Gastroesophageal sphincter (tissue), 4 donors: Measurements from ENCODE around the gene HLA-DQA1. TPM values are rescaled to one million over a fixed set of nuclear protein-coding genes. Genes with fewer than 3 reads are reported as not detected.

Experiments used
- ATAC-seq: fragments of 150-250 bp; one replicate; pipeline ENCODE4 v1.9.1; 2016; ENCODE audit warnings: mild to moderate bottlenecking, moderate library complexity
- H3K27ac ChIP-seq, 4 donors: fragments of 200-600 bp; sonication (generic) in 3 of 4; 1 replicate in 3 of 4; 2 replicates in 1 of 4; pipeline ENCODE4 v1.5.1; 2016 to 2019
- H3K27me3 ChIP-seq: fragments of 200-600 bp; sonication (generic); one replicate; pipeline ENCODE4 v1.5.1; 2019
- H3K36me3 ChIP-seq, 2 donors: fragments of 200-600 bp; sonication (generic); one replicate each; pipeline ENCODE4 v1.5.1; 2019; ENCODE audit warnings: control low read depth in 1 of 2
- H3K4me1 ChIP-seq, 3 donors: fragments of 200-600 bp; sonication (generic); 1 replicate in 2 of 3; 2 replicates in 1 of 3; pipeline ENCODE4 v1.5.1; 2016 to 2019; ENCODE audit warnings: control low read depth in 2 of 3
- H3K4me3 ChIP-seq, 2 donors: fragments of 200-600 bp; sonication (generic); one replicate each; pipeline ENCODE4 v1.5.1; 2019; ENCODE audit warnings: mild to moderate bottlenecking in 1 of 2, moderate library complexity in 1 of 2
- H3K9me3 ChIP-seq, 3 donors: fragments of 200-600 bp; sonication (generic); one replicate each; pipeline ENCODE4 v1.5.1; 2017 to 2019; ENCODE audit warnings: control low read depth in 2 of 3
- CTCF ChIP-seq, 4 experiments: fragments of 200-600 bp in 2 of 4; fragments of 450-650 bp in 2 of 4; sonication (generic) in 1 of 4; IDR thresholded peaks; one replicate each; pipeline ENCODE4 v1.5.1; 2017 to 2019; ENCODE audit warnings: antibody characterized with exemption in 4 of 4, mild to moderate bottlenecking in 2 of 4, moderate library complexity in 2 of 4
- EP300 ChIP-seq: sonication (generic); formaldehyde crosslinking; IDR thresholded peaks from one replicate; pipeline ENCODE4 v1.6.1; 2017; ENCODE audit warnings: antibody characterized with exemption, mild to moderate bottlenecking
- POLR2A ChIP-seq, 2 donors: fragments of 450-650 bp; IDR thresholded peaks; one replicate each; pipeline ENCODE4 v1.6.1; 2017; ENCODE audit warnings: antibody characterized with exemption in 2 of 2, mild to moderate bottlenecking in 2 of 2, moderate library complexity in 1 of 2
- POLR2AphosphoS5 ChIP-seq: sonication (generic); formaldehyde crosslinking; IDR thresholded peaks from one replicate; pipeline ENCODE4 v1.6.1; 2017; ENCODE audit warnings: antibody characterized with exemption
- WGBS, 2 donors: methylation state at CpG; one replicate each; pipeline ENCODE4 v1.1.5; 2018; ENCODE audit warnings: low coverage in 1 of 2; 5-methylcytosine and 5-hydroxymethylcytosine counted together
- total RNA-seq, 4 donors: library from RNA; depleted of rRNA; stranded (reverse); fragments of >200 nt; gene quantifications; one replicate each; pipeline ENCODE4 v1.1.0, GENCODE V29; 2016

The HLA-DQA1 gene
- total RNA-seq, 4 donors from 2014 or later = 1.7 to 7.8 (median 4.3) TPM; not detected in 1

GRCh38 chr6:32613475-32613874 is 23.7 kb upstream of the HLA-DQA1 start:
- no peak for TF ChIP-seq CTCF (IDR thresholded peaks at IDR 0.05)
- TF ChIP-seq POLR2AphosphoS5 = no peak
- no peak for TF ChIP-seq POLR2A (IDR thresholded peaks at IDR 0.05)
- no peak for TF ChIP-seq EP300
- Histone ChIP-seq H3K9me3 (no peaks in the 10 kb centered on the region), H3K4me3 (no peak overlapping the region), H3K36me3 (no peaks in the 10 kb centered on the region), H3K27me3 (peaks cover 3% of the 10 kb centered on the region), H3K27ac (no peak overlapping the region), H3K4me1 (no peaks in the 10 kb centered on the region)
- no peak for ATAC-seq
- 7 to 27% methylated on average over 5 of the region's 6 CpGs for WGBS, 2 donors

GRCh38 chr6:32614366-32615081 is 22.7 kb upstream of the HLA-DQA1 start:
- peaks cover 3% of the 10 kb centered on the region for H3K27me3 ChIP-seq
- no peaks in the 10 kb centered on the region for H3K36me3 ChIP-seq
- TF ChIP-seq CTCF (IDR thresholded peaks at IDR 0.05) = no peak
- TF ChIP-seq EP300 = no peak
- no peak for TF ChIP-seq POLR2A (IDR thresholded peaks at IDR 0.05)
- TF ChIP-seq POLR2AphosphoS5 = no peak
- 0% methylated on average over 1 of the region's 1 CpG; no CpG with 5 or more reads in 1 of the 2 donors for WGBS, 2 donors
- H3K27ac ChIP-seq = no peak overlapping the region
- no peaks in the 10 kb centered on the region for H3K4me1 ChIP-seq
- no peak overlapping the region for H3K4me3 ChIP-seq
- no peak for ATAC-seq
- H3K9me3 ChIP-seq = no peaks in the 10 kb centered on the region

- TF ChIP-seq EP300 = no peak
- H3K4me1 ChIP-seq = no peaks in the 10 kb centered on the region
- no peaks in the 10 kb centered on the region for H3K36me3 ChIP-seq
- no peak for ATAC-seq
- H3K27ac ChIP-seq = no peak overlapping the region
- no peaks in the 10 kb centered on the region for H3K9me3 ChIP-seq
- H3K27me3 ChIP-seq = peaks cover 3% of the 10 kb centered on the region
- no peak overlapping the region for H3K4me3 ChIP-seq
- WGBS, 2 donors = 30 to 50% methylated on average over 3 of the region's 3 CpGs
Measured at GRCh38 chr6:32615885-32616532, 21.2 kb upstream of the HLA-DQA1 start.

- ATAC-seq = no peak
- 86 to 88% methylated on average over 1 of the region's 1 CpG for WGBS, 2 donors
- no peak for TF ChIP-seq POLR2AphosphoS5
- TF ChIP-seq EP300 = no peak
- TF ChIP-seq POLR2A (IDR thresholded peaks at IDR 0.05) = no peak
- no peak for TF ChIP-seq CTCF (IDR thresholded peaks at IDR 0.05)
Measured at GRCh38 chr6:32617751-32618150, 19.5 kb upstream of the HLA-DQA1 start.

GRCh38 chr6:32621372-32621771 is 15.8 kb upstream of the HLA-DQA1 start:
- H3K27ac ChIP-seq = no peak overlapping the region
- no peaks in the 10 kb centered on the region for H3K4me1 ChIP-seq
- no peaks in the 10 kb centered on the region for H3K36me3 ChIP-seq
- H3K9me3 ChIP-seq = no peaks in the 10 kb centered on the region
- no peaks in the 10 kb centered on the region for H3K27me3 ChIP-seq
- H3K4me3 ChIP-seq = no peak overlapping the region
- no peak for TF ChIP-seq POLR2A (IDR thresholded peaks at IDR 0.05)
- no peak for TF ChIP-seq CTCF (IDR thresholded peaks at IDR 0.05)
- no peak for TF ChIP-seq EP300
- TF ChIP-seq POLR2AphosphoS5 = no peak
- no peak for ATAC-seq
- 54% methylated on average over 3 of the region's 3 CpGs; no CpG with 5 or more reads in 1 of the 2 donors for WGBS, 2 donors

More at GRCh38 chr6:32617751-32618150, 19.5 kb upstream of the HLA-DQA1 start:
- Histone ChIP-seq H3K4me1 (no peaks in the 10 kb centered on the region), H3K9me3 (no peaks in the 10 kb centered on the region), H3K36me3 (no peaks in the 10 kb centered on the region), H3K27me3 (peaks cover 3% of the 10 kb centered on the region), H3K27ac (no peak overlapping the region), H3K4me3 (no peak overlapping the region)
